NCI-H345 (cell line): Measurements from ENCODE around the gene MUC15.

Experiments
- DNase-seq: peaks from one replicate; lab custom pipeline; 2025; lab: John Stamatoyannopoulos, UW

The MUC15 gene

DNA sequence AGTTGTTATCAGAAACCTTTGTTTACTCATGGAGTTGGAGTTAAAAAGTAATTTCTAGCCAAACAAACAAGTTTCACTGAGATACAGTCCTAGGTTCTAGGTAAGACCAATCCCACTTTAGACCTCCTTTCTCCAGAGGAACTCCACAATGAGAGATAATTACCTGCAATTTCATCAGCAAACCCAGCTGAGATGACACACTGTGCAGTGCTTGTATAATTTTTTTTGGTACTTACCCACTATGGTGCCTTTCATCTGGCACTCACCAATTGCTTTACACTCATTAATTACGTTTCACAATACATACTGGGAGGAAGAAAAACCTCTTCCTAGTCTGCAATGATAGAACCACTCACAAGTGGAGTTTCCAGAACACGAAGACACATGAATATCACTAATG is 1.8 kb upstream of the MUC15 start:
- DNase-seq = peak; percentile 15

DNA sequence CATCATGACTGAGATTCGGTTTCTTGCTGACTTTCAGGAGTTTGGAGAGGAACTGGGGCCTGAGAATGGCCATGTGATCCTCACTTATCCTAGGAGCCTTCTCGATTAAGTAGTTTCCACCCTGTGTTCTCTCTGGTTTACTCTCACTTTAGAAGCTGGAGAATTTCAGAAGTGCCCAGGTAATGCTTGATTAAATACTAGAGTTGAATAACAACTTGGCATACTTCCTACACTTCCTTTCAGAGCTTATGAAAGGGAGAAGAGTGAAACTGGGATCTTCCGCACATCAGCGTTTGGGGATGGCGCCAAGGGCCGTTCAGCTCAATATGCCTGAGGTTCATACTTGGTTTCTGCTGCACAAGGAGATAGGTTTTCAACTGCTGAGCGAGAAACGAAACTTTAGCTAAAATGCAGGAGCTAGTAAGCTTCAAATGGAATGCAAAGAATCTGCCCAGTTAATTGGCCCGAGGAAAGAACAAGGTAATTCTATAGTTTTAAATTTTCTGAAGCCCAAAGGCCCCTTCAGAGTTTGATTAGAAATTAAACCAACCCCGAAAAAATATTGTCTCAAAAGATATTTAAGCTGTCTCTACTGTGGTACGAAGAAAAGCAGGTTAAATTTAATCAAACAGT is 823 bp upstream of the MUC15 start:
- DNase-seq = no peak

DNA sequence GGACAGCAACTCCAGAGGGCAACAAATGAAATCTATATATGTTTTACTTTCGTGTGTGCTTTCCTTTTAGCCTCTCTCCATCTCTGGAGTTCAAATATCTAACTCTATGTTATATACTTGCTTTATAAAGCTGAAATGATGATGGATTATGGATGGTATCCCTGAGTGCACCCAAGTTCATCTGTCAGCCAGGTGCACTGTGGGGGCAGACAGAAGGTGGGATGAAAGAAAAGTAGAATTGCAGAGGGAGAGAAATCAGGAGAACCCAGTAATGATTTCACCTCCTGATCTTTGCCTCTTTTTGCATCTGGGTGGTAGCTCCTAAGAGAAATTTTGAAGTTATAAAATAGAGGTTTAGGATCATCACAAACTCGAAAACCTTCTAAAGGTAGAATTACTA is 2.4 kb downstream of the MUC15 start:
- DNase-seq = no peak

DNA sequence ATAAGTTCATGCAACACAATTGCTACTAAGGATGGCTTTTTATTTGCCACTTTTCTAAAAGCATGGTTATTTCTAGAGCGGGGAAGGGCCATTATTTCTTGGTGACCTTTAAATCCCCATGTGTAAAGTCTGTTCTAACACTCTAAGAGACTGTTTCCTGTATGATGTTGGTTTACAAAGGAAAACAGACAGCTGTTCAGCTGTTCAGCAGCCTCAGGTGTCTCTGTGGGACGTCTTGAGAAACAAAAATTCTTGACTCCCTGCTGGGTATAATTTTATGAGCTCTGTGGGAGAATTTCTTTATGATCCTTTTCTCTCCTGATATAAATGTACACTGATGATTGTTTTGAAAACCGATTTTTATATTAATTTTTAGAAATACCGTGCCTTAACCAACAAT is 13.9 kb downstream of the MUC15 start:
- no peak for DNase-seq

DNA sequence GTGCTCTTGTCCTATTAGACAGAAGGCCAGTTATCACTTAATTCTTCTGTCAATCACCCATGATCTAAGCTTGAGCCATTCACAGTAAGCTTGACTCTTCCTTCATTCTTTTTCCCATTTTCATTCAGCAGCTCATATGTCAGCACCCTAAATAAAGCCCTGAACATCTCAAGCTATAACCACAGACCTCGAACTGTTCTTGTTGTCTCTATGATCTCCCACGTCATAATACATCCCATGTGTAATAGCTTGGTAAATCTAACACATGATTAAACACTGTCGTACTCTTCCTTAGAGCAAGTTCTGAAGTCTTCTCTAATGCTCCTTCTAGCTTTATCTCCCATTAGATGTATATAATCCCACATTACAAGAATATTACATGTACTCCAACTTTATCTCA is 14.4 kb downstream of the MUC15 start:
- no peak for DNase-seq

DNA sequence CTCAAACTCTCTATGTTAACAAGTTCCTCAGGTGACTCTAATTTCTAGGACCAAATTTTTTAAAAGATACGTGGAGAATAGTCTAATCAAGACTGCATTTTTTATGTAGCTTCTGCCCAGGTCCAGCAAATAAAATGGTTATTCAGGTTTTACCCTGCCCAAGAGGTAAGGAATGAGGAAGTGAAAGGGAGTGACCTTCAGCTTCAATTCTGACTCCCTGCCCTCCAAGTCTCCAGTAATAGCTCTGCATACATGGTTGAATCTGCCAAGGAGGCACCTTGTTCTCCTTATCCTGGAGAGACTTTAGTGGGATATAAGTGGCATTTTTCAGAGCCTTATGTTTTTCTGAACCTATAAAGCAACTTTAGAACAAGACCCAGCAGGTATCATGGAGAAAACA is 15.5 kb downstream of the MUC15 start:
- no peak for DNase-seq

DNA sequence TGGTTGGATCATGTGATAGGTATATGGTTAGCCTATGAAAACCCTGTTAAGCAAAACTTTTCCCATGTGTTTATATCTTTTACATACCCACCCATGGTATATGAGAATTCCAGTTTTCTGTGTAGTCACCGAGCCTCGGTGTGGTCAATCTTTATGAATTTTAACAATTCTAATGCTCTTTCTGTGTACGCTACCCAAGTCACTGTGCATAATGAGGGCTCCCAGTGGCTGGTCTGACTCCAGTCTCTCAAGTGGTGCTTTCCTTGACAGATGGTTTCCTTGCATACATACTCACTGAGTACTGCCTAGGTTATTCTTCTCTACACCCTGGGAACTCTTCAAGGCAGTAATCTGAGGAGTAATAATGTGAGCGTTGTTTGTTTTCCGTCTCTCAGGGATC is 17.6 kb downstream of the MUC15 start:
- no peak for DNase-seq

DNA sequence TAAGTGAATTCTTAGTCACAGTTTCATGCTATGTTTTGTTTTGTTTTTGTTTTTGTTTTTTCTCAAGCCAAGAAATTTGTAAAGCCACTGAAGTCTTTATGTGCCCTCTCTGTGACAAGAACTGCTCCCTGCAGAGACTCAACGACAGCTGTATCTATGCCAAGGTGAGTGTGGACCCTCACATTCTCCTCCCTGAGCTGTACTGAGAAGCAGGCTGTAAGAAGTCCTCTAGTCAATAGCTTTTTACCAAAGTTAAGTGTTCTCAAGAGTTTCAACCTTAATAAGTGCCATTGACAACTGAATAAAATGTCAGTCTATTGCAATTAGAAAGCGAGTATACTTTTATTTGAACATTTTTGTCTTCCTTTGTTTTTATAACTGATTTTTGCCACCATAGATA is 18.9 kb downstream of the MUC15 start:
- DNase-seq = no peak

DNA sequence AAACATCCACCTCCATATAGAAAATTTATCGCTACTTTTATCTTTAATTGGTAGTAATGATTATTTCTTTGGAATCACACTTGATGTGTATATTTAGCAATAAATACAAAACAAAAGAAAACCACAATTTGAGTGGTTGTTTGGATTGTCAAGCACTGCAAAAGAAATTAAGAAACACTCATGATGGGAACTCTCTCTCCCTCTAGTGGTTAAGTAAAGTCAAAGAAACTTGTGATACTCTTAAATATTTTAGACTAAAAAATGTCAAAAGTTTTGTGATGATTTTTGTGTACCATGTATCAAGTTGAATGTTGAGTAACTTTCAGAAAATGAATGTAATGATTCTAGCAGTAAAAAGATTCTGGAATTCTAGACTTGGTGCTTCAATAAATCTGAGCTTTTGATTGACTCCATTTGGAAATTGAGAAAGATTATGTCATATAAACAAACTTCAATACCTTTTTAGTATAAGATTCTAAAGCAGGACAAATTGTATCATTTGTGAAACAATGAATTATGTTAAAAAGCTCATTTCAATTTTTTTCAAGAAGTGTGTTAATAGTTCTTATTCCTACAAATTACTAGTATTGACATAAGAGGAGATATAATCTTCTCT is 20.8 kb downstream of the MUC15 start:
- no peak for DNase-seq

DNA sequence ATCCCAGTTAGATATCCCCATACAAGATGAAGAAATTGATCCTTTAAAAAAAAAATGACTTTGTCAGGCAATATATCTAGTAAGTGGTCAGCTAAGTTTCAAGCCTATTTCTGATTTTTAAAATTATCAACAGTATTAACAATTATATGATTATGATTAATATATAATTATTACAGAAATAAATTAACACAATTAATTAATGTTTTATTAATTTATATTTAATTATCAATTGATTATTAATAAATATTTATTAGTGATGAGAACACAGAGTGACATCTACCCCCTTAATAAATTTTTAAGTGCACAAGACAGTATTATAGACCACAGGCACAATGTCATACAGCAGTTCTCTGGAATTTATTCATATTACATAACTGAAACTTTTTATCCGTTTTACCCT is 22.0 kb downstream of the MUC15 start:
- no peak for DNase-seq

DNA sequence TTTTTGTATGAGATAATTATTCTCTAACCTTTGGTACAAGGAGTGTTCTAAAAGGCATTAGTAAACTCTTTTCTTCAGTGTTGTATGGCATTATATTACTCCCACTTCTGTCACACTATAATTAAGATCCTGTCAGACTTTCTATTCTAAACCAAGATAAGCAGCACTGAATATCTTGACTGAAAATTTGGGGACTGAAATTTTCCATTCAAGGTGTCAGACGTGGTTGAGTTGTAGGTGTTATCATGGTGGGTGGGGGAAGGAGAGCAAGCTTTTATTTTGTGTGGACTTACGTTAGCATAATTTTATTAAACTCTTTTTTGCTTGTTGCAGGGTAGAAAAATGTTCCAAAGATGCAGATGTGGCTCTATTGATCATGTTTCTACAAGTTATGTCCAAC is 22.9 kb downstream of the MUC15 start:
- DNase-seq = no peak

DNA sequence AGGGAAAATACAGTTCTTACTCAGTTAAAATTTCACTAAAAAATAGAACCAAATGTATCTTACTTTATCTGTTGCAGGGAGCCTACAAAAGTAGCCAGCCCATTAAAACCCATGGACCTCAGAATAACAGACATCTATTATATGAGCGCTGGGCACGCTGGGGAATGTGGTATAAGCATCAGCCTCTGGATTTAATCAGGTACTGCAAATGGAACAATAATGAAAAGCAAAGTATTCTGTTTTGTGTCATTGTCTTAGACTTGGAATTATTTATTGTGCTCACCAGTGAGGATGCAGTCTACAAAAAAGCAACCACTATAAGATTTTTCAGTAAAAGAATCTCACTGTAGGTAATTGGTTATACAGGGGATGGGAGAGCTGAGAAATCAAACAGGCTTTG is 30.2 kb downstream of the MUC15 start:
- DNase-seq = no peak

DNA sequence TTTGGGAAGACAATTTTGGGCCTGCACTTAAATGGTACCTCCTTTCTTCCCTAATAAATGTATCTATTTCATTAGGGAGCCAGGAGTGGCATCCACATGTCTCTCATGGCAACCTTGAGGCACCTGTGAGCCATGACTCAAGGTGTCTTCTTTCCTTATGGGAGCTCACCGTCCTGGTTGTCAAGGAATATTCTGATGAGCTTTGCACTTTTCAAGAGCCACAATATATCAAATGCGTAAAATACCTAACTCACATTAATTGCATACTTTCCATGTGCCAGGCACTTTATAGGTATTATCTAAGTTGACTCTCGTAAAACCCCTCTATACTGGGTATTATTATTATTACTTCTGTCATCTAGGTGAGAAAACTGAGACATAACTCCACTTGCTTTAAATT is 32.5 kb downstream of the MUC15 start:
- DNase-seq = no peak

DNA sequence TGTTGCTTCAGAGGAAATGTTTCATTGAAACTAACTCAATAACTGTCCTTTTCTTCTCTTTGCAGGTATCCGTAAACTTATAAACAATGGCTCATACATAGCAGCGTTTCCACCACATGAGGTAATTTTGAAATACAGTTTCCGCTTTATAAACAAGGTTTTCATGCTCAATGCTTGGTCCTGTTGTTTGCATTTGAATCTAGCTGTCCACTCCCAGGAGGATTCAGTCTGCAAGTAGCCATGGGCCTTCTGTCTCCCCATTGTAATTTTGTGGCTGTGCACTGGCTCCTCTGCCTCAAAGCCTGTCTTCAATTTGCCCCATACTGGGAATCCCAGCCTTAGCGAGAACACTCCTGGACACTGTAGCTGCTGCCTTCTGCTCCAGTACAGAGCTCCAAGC is 34.7 kb downstream of the MUC15 start:
- no peak for DNase-seq

DNA sequence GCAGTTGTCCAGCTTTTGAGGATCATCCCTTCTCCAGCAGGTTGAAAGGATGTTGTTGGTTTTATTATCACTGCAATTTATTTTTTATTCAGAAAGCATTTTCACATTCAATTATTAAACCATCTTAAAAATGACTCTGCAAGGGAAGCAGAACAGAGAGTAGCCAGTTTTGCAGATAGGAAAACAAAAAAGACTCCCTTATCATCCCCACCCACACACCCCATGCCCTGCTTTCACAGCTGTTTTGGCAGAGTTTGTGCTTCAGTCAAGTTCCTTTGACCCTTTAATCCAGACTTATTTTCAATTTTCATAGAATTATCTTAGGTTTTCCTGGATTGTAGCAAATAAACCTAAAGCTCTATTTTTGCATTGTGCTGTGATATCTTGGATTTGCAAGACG is 44.4 kb downstream of the MUC15 start:
- DNase-seq = no peak

DNA sequence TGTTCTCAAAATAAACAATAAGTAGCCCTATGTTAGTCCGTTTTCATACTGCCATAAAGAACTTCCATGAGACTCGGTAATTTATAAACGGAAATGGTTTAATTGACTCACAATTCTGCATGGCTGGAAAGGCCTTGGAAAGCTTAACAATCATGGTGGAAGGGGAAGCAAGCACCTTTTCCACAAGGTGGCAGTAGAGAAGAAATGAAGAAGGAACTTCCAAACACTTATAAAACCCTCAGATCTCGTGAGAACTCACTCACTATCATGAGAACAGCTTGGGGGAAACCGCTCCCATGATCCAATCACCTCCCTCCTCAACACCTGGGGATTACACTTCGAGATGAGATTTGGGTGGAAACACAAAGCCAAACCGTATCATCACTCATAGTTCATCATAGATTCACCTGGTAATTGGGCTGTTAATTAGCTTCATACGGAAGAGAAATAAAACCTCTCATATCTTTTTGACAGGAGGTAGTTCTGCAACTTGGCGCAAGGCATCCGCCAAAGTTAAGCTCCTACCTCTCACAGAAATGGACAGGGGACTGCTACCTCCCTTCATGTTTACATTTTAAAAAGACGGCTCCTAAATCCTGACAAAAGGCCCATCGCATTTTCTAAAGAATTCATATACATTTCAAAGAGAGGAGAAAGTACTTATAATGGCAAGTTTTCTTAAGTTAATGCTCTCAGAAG is 49.0 kb downstream of the MUC15 start:
- peak; percentile 0 for DNase-seq

DNA sequence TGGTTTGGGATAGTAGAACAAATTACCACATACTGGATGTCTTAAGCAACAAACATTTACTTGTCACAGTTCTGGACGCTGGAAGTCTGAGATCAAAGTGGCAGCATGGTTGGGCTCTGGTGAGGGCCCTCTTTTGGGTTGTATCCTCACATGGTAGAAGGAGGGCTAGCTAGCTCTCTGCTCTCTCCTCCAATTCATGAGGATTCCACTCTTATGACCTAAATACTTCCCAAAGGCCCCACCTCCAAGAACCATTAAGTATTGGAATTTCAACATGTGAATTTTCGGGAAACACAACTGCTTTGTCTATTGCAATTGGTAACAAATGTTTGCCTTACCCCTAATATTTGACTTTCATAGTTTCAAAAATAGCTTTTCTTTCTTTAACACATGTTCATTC is 52.6 kb downstream of the MUC15 start:
- no peak for DNase-seq

DNA sequence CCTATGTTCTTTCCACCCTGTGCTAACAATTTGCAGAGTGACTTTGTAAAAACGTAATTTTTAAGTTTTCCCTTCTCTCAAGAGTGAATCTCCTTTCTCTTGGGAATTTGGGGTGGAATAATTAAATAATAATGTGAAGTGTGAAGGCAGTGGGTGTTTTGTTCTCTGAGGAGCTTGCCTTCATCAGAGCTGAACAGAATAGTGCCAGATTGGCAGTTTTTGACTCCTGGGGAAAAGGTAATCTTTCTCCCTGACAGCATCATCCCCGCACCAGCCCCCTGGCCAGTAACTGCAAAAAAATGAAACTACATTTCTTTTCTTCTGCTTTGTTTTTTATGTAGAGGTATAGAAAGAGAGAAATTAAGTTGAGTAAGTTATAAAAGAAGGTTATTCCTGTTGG is 59.9 kb downstream of the MUC15 start:
- no peak for DNase-seq

DNA sequence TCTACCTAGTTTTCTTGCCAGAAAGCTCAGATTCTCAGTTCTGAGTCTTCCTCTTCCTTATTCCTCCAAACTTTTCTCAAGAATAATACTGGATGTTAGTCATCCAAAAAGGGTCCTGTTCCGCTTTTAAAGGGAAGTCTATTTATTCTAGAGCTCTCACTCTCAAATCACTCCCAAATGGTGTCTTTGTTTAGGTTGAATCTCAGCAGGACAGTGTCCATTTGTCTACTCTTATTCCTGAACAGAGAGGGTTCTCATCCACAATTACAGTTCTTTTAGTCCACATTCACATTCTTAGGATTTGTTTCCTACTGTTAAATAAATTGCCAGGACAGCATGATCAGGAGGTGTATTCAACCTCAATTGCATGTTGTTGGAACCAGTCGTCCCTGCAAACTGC is 61.3 kb downstream of the MUC15 start:
- DNase-seq = no peak

DNA sequence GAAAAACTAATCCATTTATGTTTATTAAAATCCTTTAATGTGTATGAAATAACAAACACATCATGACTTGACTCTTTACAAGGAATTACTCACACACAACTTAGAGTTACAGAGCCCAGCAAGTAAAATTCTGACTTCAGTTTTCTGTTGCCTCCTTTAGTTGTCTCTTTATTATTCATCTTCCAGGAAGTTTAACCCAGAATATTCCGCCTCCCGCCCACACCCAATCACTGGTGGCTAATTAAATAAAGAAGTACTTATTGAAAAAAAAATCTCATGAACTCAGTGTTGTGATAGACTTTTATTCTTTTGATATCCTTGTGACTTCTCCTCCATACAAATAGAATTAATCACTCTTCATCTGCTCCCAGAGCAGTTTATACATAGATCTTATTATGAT is 61.9 kb downstream of the MUC15 start:
- no peak for DNase-seq
